Upper lobe of left lung (tissue), 4 donors: Measurements from ENCODE around the gene KCTD17.

ENCODE experiments used
- CTCF ChIP-seq, 6 experiments: fragments of 450-650 bp in 4 of 6; fragments of 200-600 bp in 2 of 6; sonication (generic) in 2 of 6; IDR thresholded peaks; one replicate each; pipeline ENCODE4 v1.5.1; 2016 to 2019; ENCODE audit warnings: antibody characterized with exemption in 6 of 6
- EP300 ChIP-seq, 4 donors: sonication (generic); formaldehyde crosslinking; IDR thresholded peaks; one replicate each; pipeline ENCODE4 v1.5.1; 2017; ENCODE audit warnings: antibody characterized with exemption in 4 of 4, control low read depth in 2 of 4
- POLR2A ChIP-seq, 4 donors: fragments of 450-650 bp; IDR thresholded peaks; one replicate each; pipeline ENCODE4 v1.5.1; 2016 to 2017; ENCODE audit warnings: antibody characterized with exemption in 4 of 4, mild to moderate bottlenecking in 2 of 4
- POLR2AphosphoS5 ChIP-seq, 2 donors: sonication (generic); formaldehyde crosslinking; IDR thresholded peaks; one replicate each; pipeline ENCODE4 v1.5.1; 2017; ENCODE audit warnings: antibody characterized with exemption in 2 of 2

GRCh38 chr22:37010976-37011375 is 40.6 kb upstream of the KCTD17 start:
- TF ChIP-seq POLR2A (IDR thresholded peaks at IDR 0.05) = no peak
- no peak for TF ChIP-seq CTCF (IDR thresholded peaks at IDR 0.05)
- TF ChIP-seq POLR2AphosphoS5 (IDR thresholded peaks at IDR 0.05) = no peak
- TF ChIP-seq EP300 (IDR thresholded peaks at IDR 0.05) = no peak
